NCI-H2196 (cell line): ENCODE measurements around the gene ZMAT2.
"Not testable (repeated sequence)": the region's sequence is repeated elsewhere in the genome, so short reads cannot be mapped to it uniquely, and the experiment has no call there.

ENCODE experiments used
- DNase-seq: peaks from one replicate; lab custom pipeline; 2025; ENCODE audit not compliant: unreplicated experiment; lab: John Stamatoyannopoulos, UW

The ZMAT2 gene, protein sequence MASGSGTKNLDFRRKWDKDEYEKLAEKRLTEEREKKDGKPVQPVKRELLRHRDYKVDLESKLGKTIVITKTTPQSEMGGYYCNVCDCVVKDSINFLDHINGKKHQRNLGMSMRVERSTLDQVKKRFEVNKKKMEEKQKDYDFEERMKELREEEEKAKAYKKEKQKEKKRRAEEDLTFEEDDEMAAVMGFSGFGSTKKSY

DNA sequence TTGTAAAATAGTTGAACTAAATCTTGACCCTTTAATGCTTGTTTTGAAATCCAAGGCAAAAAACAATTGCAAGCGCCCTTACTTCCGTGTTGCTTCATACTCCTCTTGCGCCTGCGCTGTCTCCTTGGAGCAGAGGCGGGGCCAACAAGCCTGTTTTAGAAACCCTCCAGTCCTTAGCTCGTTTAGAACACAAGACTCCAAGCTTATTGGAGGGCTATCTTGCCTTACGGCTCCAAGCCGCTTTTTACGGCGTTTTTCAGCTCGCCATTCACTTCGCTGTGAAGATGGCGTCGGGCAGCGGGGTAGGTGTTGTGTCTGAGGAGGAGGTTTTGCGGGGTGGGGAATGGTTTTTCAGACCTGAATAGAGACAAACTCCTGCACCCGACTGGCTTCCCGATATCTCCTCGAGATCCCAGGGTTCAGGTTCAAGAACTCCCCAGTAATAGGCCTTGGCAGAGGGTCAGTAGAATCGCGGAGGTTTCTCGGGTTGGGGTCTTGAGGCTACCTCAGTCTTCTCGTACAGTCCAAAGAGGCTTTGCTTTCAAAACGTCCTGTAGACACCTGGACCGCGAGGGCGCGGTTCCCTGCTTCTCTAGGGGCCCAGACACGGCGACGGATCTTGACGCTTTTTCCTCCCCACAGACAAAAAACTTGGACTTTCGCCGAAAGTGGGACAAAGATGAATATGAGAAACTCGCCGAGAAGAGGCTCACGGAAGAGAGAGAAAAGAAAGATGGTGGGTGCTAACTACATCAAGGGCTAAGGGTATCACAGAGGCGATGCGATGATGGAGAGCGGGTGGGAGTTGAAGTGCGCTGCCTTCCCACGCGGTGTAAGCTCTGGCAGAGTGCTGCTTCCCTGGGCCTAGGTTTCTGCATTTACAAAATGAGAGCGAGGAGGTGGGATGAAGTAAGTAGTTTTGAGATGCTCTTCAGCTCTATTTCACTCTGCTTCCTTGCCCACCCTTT is at the start of gene ZMAT2:
Gene ZMAT2 (plus strand): TSS at position 271 of the 968 bp plus-strand sequence. CDS start 14 bp downstream, at position 285.
- DNase-seq = peak; percentile 95

DNA sequence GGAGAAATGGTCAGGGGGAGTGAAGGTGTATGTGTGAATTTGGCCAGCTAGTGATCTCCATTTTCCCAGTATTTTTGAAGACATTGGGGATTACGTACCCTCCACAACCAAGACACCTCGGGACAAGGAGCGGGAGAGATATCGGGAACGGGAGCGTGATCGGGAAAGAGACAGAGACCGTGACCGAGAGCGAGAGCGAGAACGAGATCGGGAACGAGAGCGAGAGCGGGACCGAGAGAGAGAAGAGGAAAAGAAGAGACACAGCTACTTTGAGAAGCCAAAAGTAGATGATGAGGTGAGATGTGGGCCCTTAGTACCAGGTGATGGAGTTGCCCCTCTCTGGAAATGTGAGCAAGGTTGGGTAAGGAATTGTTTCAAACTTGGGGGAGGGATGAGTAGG is 41.4 kb upstream of the ZMAT2 start:
- DNase-seq = no peak

DNA sequence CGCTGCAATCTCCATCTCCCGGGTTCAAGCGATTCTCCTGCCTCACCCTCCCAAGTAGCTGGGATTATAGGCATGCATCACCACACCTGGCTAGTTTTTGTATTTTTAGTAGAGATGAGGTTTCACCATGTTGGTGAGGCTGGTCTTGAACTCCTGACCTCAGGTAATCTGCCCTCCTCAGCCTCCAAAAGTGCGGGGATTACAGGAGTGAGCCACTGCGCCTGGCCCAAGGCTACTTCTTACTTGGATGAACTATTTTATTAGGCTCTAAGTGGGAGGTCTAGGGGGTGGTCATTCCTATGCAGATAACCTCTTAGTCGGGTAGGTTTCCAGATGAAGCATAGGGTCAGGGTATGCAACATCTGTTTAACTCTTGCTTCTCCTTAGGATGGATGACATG is 39.9 kb upstream of the ZMAT2 start:
- DNase-seq = not testable (repeated sequence)

DNA sequence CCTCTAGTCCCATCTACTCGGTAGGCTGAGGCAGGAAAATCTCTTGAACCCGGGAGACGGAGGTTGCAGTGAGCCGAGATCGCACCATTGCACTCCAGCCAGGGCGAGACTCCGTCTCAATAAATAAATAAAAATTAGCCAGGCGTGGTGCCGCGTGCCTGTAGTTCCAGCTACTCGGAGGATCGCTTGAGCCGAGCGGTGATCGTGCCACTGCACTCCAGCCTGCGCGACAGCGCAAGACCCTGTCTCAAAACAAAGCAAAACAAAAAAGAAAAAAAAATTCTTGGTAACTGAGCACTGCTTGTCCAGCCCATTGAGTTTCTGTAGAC is 36.3 kb upstream of the ZMAT2 start:
- DNase-seq = no peak

DNA sequence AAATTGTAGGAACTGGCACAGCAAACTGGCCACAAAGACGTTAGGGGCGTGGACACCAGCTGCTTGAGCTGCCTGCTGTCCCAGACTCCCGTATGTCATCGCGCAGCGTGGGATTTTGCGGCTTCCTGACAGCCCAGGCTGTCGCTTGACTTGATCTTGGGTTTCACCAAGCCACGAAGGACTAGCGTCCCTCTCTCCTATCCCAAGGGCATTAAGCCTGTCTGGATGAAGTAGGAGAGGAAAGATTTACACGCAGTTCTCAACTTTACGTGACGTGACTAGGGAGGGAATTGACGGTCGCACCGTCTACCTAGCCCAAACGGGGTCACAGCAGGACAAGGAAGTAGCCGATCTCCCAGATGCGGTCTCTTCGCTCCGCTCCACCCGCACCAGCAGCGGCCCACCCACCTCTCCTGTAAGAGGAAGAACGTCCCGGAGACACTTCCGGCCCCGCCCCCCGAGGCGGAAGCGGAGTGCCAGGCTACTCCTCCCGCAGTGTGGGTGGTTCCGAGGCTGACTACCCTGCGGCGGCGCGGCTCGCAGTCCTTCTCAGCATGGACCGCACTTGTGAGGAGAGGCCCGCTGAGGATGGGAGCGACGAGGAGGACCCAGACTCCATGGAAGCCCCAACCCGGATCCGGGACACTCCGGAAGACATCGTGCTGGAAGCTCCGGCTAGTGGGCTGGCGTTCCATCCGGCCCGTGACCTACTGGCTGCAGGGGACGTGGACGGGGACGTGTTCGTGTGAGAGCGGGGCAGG is 35.7 kb upstream of the ZMAT2 start, which contains the start of gene WDR55:
Gene WDR55 (plus strand): TSS at position 546 of the 761 bp plus-strand sequence. CDS start 9 bp downstream, at position 555.
- DNase-seq = peak; percentile 87

DNA sequence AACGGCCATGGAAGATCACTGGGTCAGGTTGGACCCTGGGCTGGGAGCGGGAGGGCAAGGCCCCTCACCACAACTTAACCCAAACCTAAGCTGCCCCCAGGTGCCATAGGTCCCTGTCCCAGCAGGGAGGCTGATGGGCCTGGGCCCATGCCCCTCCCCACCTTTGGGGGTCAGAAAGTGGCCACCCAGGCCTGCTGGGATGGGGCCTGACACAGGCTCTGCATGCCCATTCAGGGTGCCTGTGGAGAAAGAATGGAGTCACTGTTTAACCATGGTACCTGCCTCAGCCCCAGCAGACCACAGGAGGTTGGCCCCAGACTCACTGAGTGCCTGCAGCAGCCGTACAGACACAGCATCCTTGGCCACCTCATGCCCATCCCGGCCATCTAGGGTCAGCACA is 29.2 kb upstream of the ZMAT2 start:
- DNase-seq = not testable (repeated sequence)

DNA sequence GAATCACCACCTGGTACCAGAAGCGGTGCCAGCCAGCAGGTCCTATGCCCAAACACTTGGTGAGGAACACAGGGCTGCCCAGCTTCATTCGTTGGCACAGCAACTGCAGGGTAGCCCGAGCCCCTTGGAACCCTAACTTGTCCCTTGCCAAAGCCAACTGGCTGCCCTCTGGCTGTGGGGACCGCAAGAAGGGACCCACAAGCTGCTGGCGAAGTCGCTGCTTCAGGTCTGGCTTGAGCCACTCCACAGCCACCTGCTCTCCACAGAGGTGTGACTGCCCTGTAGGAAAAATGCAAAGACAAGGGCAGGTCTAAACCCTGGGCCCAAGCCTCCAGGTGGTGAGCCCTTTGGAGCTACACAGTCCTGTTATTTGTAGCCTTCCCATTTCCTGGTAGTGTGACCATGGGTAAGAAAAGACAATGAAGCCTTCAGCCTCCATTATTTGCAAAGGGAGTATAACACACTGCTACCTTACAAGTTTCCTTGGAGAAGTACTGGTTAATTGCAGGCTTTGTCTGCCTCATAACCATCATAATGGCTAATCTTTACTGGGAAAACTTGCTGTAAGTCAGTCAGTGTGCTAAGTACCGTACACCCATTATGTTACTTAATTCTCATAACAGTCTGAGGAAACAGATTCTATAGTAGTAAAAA is 28.6 kb upstream of the ZMAT2 start:
- DNase-seq = no peak

DNA sequence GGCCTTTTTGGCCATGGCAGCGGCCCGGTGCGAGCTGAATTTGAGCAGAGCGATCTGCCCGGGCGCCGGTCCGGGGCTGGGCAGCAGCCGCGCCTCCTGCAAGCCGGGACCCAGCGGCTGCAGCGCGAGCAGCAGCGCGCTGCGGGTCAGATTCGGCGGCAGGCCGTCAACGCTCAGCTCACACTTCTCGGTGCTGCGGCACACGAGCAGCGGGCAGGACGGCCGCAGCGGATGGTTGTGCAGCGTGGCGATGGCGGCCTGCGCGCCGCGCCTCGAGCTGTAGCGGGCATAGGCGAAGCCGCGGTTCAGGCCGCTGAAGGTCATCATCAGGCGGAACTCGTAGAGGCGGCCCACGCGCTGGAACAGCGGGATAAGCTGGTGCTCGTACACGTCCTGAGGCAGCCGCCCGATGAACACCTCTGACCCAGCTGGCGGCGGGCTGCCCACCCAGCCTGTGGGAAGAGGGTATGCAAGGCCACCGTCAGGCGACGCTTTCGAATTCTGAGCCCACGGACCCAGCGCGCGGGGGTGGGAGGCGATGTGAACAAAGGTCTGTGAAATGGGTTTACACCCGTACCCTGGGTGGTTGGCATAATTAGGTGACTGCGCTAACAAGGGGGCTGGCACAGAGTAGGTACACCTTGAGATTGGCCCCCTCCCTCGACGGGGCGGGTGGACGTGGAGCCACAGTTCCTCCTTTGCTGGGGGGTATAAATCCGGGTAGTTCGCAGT is 27.6 kb upstream of the ZMAT2 start:
- DNase-seq = peak; percentile 37

DNA sequence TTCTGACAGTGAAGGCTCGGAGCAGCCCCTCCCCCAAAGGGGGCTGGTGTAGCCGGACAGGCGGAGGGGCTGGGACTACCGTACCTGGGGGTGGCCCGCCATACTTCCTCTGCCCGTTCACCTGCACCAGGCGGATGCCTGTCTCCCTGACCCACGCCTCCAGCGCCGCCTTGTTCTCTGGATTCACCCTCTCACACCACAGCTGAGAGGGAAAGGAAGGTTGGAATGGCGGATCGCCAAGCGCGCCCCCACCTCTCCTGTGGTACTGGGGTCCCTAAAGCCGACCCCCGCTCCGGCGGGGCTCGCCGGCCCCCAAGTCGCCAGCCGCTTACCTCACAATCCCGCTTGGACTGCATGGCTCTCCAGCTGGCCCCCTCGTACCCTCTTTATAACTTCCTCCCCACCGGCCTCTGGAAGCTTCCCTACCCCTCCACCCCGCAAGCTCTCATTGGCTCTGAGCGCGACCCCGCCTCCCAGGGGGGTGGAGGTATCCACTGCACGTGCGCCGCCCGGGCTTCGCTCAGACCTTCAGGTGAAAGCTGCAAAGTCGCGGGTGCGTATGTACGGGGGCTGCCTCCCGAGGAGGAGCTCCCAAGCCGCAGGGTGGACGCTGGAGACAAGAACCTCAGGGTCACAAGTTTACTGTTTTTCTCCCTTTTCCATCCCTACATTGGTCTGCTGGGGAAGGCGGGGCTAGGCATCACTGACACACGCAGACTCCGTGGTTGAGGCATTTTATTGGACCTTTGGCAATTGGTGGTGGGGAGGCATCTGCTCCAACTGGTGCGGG is 26.9 kb upstream of the ZMAT2 start, which contains the start of gene DND1:
Gene DND1 (minus strand): TSS at position 390 of the 790 bp plus-strand sequence. CDS start 34 bp downstream, at position 356.
- no peak for DNase-seq

DNA sequence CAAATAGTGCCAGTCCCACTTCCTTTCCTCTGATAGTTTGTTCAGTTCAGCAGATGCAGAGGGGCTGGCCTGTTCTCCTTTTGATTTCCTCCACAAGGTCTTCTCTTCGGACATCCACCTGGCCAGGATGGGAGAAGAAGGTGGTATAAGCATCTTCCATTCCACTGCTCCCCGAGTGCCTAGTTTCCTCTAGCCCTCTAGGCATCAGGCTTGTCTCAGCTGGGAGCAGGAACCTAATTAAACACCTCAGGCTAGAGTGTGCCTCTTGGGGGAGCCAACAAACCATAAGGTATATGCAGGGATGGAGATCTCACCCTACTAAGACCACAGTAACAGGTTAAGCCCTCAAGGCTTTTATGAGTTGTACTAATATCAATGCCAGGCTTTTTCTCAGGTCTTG is 26.0 kb upstream of the ZMAT2 start:
- no peak for DNase-seq

DNA sequence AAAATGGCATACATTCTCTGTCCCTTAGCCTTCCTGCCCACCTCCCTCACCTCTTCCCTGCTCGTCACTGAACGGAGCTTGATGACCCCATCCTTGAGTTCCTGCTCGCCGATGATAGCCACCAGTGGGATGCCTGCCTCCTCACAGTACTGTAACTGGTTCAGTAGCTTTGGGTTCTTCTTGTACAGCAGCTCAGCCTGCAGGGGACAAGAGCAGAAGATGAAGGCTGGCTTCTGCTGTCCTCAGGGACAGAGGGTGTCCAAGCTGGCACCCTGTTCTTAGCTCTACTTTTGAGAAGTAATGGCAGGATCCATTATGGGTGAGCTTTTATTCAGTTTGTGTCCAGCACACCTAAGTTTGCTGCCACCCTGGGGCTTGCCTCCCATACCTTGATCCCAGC is 25.6 kb upstream of the ZMAT2 start:
- no peak for DNase-seq

DNA sequence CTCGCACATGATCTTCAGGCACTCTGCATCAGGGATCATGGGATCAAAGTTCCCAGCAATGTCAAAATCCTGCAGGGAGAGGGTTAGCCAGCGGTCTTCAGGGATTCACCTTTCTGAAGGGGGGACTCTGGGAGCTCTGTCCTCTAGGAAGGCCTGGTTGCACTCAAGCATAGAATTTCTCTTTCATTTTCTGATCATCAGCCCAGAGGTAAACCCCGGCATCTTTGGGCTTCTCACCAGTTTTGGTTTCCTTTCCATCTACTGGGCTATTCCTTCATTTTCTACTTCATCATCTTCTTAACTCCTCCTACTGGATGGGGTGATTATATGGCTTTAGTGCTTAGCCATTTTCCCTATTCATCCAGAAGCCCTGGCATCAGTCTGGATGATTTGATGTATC is 22.3 kb upstream of the ZMAT2 start:
- DNase-seq = no peak

DNA sequence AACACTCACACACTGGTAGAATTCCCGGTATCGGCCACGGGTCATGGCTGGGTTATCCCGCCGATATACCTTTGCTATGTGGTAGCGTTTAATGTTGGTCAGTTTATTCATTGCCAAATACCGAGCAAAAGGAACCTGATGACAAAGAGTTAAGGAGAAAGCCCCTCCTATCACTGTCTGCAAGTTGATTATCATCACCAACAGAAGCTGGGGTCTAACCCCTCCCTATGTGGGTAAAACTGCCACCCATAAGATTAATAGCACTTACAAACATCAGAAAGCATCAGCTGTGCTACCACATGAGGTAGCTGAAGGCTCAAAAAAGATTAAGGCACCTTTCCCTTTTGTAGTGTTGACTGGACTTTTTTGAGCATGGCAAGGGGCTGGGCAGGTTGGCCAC is 21.3 kb upstream of the ZMAT2 start:
- no peak for DNase-seq

DNA sequence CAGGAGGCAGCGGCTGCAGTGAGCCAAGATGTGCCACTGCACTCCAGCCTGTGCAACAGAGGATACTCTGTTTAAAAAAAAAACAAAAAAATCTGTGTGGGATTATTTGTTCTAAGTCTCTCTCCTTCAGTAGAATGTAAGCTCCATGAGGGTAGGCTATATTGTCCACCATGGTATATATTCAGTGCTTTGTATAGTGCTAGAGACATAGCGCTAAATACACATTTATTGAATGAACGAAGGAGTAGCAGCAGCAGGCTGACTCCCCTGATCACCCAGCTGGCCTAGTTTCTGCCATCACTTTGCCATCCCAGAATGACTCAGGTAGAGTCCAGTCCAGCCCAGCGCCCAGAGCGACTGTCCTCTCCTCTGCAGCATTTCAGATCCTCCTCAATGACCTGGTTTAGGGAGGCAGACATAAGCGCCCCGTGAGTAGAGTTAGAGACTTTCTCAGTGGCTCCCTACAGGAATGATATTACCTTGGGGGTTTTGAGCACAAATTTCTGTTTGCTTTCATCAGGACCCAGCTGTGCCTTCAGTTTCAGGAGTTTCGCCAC is 9.8 kb upstream of the ZMAT2 start:
- no peak for DNase-seq

DNA sequence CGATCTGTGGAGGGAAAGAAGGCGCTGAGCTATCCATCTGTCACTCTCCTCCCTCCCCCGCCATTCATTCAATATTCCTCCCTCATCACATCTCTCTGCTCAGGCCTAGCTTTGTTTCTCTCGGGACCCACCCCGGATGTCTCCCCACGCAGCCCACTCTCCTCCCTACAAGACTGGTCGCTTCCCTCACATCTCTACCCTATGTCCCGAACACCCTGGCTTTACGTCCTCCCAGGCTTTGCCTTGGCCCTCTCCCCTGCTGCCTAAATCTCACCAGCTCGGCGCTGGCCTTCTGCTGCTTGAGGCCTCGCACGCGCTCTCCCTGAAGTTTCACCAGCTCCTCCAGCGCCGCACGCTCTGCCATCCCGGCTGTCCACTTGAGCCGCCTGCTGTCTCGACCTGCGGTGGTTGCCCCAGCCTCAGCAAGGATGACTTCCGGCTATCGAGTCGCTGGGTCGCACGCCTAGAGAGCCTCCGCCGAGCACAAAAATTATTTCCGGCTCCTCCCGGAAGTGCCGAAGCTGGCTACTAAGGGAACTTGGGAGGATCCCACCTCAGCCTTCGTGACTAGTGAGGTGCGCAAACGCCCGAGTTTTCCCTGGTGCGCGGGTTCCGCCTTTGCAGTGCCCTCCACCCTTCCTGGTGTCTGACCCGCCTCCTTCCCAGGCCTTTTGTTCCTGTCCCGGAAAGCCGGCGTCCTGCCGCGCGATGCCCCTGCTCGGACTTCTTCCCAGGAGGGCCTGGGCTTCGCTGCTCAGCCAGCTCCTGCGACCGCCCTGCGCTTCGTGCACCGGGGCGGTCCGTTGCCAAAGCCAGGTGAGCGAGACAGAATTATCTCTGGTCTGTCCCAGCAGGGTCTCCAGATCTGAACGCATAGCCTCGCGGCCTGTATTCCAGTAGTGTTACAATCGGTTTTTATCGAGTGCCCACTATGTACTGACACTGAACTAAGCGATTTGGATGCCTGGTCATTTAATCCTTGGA is 9.0 kb upstream of the ZMAT2 start, which contains the start of the genes HARS1 and HARS2:
Gene HARS1 (minus strand): TSS at position 430 of the 984 bp plus-strand sequence. CDS start 66 bp downstream, at position 364.
Gene HARS2 (plus strand): TSS at position 515 of the 984 bp plus-strand sequence. CDS start 194 bp downstream, at position 709.
- peak; percentile 95 for DNase-seq

DNA sequence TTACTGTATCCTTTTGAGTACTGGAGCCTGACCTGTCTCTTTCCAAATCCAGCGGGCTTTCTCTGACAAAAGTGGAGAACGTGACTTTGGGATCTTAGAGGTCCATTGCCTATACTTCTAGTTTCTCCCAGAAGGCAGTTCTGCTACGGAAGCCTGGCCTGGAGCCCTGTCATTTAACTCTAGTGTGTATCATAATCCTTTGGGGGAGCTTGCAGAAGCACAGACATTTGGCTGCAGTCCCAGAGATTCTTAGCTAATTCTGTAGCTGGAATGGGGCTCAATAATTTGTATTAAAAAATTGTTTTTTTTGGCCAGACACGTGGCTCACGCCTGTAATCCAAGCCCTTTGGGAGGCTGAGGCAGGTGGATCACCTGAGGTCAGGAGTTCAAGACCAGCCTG is 6.0 kb upstream of the ZMAT2 start:
- no peak for DNase-seq

DNA sequence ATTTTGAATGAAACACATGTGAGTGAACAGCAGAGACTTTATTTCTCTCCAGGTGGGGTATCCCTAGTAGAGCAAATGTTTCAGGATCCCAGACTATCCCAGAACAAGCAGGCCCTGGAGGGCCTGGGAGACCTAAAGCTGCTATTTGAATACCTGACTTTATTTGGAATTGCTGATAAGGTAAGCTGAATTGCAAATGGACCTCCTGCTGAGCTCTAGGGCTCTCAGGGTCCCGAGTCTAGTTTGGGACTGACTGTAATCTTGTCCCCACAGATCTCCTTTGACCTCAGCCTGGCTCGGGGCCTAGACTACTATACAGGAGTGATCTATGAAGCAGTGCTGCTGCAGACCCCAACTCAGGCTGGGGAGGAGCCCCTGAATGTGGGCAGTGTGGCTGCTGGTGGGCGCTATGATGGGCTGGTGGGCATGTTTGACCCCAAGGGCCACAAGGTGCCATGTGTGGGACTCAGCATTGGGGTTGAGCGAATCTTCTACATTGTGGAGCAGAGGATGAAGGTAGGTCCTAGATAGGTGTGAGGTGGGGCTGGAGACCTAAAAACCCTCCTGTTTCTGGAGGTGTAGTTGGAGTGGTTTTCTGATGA is 3.3 kb upstream of the ZMAT2 start:
- DNase-seq = no peak
